Femur (tissue), 1 donor: Measurements from ENCODE around the gene FAHD2A.
"Not testable (repeated sequence)": the region's sequence is repeated elsewhere in the genome, so short reads cannot be mapped to it uniquely, and the experiment has no call there.

Experiments
- DNase-seq: peaks from one replicate; pipeline ENCODE4 v3.0.0-alpha.2; 2017

Gene FAHD2A

GRCh38 chr2:95442474-95443099, 40.1 kb downstream of the FAHD2A start:
- not testable (repeated sequence) for DNase-seq

- DNase-seq, result not testable (repeated sequence)
These were observed 42.8 kb downstream of the FAHD2A start for GRCh38 chr2:95445317-95445716.

GRCh38 chr2:95463292-95463691, 60.8 kb downstream of the FAHD2A start:
- DNase-seq, result not testable (repeated sequence)
